Esophagus squamous epithelium (tissue), 4 donors: Measurements from ENCODE around the gene CASTOR2.

Experiments
- POLR2A ChIP-seq, 4 donors: fragments of 450-650 bp; IDR thresholded peaks; one replicate each; pipeline ENCODE4 v1.6.1; 2017; ENCODE audit warnings: antibody characterized with exemption in 4 of 4, mild to moderate bottlenecking in 4 of 4, moderate library complexity in 3 of 4
- TF ChIP-seq, protein P1 (sequence below), 6 experiments: fragments of 450-650 bp in 4 of 6; fragments of 200-600 bp in 2 of 6; sonication (generic) in 2 of 6; IDR thresholded peaks; one replicate each; pipeline ENCODE4 v1.5.1; 2016 to 2019; ENCODE audit warnings: antibody characterized with exemption in 6 of 6, mild to moderate bottlenecking in 4 of 6, moderate library complexity in 4 of 6

DNA sequence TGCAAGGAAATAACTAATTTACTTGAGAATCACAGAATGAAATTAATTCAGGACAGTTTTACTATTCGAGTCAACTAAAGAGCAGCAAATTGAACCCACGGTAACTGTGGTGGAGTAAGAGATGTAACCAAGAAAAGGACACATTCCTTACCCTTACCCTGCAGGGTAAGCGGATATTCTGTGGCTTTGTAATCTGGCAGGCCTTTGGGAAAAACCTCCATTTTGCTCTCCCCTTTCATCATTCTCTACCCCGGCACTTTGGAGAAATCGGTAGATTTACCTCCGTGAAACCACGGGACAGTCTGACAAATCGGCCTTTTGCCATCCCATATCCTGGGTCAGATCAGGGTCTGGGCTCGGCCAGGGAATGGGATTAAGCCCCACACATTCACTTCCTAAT lies 90.7 kb downstream of the CASTOR2 start:
- TF ChIP-seq, protein P1, sequence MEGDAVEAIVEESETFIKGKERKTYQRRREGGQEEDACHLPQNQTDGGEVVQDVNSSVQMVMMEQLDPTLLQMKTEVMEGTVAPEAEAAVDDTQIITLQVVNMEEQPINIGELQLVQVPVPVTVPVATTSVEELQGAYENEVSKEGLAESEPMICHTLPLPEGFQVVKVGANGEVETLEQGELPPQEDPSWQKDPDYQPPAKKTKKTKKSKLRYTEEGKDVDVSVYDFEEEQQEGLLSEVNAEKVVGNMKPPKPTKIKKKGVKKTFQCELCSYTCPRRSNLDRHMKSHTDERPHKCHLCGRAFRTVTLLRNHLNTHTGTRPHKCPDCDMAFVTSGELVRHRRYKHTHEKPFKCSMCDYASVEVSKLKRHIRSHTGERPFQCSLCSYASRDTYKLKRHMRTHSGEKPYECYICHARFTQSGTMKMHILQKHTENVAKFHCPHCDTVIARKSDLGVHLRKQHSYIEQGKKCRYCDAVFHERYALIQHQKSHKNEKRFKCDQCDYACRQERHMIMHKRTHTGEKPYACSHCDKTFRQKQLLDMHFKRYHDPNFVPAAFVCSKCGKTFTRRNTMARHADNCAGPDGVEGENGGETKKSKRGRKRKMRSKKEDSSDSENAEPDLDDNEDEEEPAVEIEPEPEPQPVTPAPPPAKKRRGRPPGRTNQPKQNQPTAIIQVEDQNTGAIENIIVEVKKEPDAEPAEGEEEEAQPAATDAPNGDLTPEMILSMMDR (IDR thresholded peaks at IDR 0.05), result no peak
- no peak for TF ChIP-seq POLR2A (IDR thresholded peaks at IDR 0.05)
